ENCODE measurements around the gene CEP120. TPM values are rescaled to one million over a fixed set of nuclear protein-coding genes. Genes with fewer than 3 reads are reported as not detected.

CEP120 gene
- total RNA-seq, 4 donors from 2014 or later = 11.3 to 35.0 (median 15.7) TPM

DNA sequence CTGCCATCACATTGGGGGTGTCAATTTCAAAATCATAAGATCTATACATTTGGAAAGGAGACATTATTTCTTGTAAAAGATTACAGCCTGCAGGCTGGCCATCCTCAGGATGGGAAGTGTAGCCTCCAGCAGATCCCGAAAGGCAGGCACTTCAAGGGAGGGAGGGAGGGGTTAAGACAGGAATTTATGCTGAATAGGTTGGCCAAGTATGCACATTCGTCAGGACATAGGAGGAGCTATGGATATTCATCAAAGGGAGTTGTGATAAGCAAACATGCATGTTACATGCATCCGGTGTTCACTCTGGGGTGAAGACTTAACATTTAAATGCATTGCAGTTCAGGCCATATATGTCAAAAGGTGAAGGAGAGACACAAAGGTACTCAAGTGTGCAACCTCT lies 119.4 kb downstream of the CEP120 start:
- ATAC-seq (ENCODE audit: low FRiP score) (no peak), DNase-seq (ENCODE audit: low spot score) (no peak)
- TF ChIP-seq, protein P1, sequence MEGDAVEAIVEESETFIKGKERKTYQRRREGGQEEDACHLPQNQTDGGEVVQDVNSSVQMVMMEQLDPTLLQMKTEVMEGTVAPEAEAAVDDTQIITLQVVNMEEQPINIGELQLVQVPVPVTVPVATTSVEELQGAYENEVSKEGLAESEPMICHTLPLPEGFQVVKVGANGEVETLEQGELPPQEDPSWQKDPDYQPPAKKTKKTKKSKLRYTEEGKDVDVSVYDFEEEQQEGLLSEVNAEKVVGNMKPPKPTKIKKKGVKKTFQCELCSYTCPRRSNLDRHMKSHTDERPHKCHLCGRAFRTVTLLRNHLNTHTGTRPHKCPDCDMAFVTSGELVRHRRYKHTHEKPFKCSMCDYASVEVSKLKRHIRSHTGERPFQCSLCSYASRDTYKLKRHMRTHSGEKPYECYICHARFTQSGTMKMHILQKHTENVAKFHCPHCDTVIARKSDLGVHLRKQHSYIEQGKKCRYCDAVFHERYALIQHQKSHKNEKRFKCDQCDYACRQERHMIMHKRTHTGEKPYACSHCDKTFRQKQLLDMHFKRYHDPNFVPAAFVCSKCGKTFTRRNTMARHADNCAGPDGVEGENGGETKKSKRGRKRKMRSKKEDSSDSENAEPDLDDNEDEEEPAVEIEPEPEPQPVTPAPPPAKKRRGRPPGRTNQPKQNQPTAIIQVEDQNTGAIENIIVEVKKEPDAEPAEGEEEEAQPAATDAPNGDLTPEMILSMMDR (IDR thresholded peaks at IDR 0.05) = no peak

DNA sequence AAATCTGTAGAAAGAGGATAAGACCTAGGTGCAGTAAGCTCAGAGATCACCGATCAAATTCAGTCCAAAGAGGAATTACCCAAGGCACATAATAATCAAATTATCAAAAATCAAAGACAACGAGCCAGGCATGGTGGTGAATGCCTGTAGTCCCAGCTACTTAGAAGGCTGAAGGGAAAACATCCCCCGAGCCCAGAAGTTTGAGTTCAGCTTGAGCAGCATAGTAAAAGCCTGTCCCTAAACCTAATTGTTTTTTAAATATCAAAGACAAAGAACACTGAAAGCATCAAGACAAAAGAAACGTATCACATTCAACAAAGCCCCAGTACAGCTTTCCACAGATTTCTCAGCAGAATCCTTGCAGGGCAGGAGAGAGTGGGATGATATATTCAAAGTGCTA lies 122.9 kb downstream of the CEP120 start:
- no peak for DNase-seq (ENCODE audit: low spot score)
- ATAC-seq (ENCODE audit: low FRiP score) = no peak
- TF ChIP-seq, protein P1 (IDR thresholded peaks at IDR 0.05) = no peak

DNA sequence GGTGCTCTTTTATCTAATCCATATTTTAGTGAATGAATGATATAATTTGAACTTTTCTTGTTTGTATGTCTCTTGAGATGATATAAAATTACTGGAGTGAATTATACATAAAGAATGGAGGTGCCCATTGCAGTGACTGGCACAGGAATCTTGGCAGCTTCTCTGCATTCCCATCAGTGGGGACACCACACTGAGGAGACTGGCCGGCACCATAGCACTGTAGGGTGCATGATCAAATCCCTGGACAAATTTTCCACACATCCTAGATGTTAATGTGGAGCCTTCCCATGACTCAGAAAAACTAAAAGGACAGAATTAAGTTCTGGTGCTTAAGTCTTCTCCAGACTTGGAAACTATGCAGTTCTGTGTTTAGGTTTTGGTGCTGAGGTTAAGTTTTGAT lies 124.1 kb downstream of the CEP120 start:
- ATAC-seq (ENCODE audit: low FRiP score) = no peak
- no peak for DNase-seq (ENCODE audit: low spot score)
- TF ChIP-seq, protein P1 (IDR thresholded peaks at IDR 0.05) = no peak

DNA sequence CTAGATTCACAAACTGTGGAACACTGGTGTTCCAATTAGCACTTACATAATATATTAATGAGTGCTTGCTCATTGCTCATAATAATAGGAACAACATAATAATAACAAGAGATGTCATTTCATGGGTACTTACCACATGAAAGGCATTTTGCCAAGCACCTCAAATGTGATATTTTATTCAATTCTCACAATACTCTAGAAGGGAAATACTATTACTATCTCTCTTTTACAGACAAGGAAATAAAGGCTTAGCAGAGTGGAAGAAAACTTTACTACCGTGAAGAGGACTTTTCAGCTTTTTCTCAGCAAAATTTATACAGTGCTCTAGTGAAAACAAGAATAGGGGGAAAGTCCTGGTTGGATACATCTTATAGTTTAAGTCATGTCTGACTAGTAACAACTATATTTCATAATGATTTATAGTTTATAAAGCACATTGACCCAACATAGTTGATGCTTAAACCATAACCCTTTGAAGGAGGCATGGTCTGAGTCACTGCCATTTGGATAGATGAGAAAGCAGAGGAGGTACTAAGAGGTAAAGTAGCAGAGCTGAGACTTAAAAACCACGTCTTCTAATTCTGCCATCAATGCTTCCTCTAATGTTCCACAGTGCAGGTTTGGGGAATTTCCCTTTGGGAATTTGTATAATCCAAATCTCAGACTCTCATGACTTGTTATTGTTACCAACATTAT lies 124.7 kb downstream of the CEP120 start:
- TF ChIP-seq, protein P1 (IDR thresholded peaks at IDR 0.05) = no peak
- no peak for ATAC-seq (ENCODE audit: low FRiP score)
- no peak for DNase-seq (ENCODE audit: low spot score)

DNA sequence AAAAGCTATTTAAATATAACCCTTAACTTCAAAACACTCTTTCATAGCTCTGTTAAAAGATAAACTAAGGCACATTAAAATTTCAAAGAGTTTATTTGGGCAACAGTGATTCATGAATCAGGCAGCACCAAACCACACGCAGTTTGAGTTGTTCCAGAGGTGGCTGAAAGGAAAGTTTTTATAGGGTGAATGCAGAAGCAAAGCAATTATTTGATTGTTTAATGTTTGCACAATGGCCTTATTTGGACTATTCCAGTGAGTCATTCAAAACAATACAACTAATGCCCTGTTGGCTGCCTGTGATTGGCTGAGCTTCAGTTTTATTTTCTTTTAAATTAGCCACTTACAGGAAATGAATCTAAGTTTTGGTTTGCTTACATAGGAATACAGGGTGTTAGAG lies 125.3 kb downstream of the CEP120 start:
- DNase-seq (ENCODE audit: low spot score) (no peak), ATAC-seq (ENCODE audit: low FRiP score) (no peak)
- TF ChIP-seq, protein P1 (IDR thresholded peaks at IDR 0.05) = no peak

DNA sequence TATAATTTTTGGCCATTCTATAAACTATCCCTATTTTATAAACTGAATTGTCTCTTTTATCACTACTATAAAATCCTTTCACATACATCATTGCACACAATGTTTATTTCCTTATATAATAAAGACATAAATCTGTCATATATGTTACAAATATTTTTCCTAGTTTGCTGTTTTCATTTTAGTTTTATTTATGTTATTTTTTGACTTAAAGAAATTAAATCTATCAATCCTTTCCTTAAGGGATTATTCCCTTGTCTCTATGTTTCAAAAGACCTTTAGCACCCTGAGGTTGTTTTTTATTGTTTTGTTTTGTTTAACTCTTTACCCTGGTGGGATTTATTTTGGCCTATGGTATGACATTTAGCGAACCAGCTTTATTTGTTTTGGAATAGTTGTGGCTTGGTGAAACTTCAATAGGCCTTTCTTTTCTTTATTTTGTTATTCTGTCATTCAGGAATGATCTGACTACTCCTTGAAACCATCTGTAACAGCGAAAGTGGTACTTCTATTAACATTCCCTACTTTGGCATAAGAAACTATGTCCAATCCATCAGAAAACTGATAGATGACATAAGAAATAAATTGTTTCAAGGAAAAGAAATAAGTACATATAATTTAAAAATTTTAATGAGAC lies 125.9 kb downstream of the CEP120 start:
- DNase-seq (ENCODE audit: low spot score) (no peak), ATAC-seq (ENCODE audit: low FRiP score) (no peak)
- TF ChIP-seq, protein P1 (IDR thresholded peaks at IDR 0.05) = no peak

Other genes starting within 250 kb of the CEP120 start
- gene CSNK1G3, start 88.8 kb upstream of the CEP120 start, total RNA-seq = 10 to 100 TPM; 40.0 to 57.1 (median 42.5) TPM